AG04450 (cell line): Measurements from ENCODE around the gene MYH10. TPM values are rescaled to one million over a fixed set of nuclear protein-coding genes. Genes with fewer than 3 reads are reported as not detected.

Experiments used
- CTCF ChIA-PET: fragments of 300-600, 350-600 bp; formaldehyde crosslinking; extraction: SDS; loops from one replicate; lab custom pipeline; 2022; ENCODE audit warnings: antibody characterized with exemption, inconsistent platforms; lab: Charles Lee
- POLR2A ChIA-PET: fragments of 350-600 bp; formaldehyde crosslinking; extraction: SDS; loops from one replicate; lab custom pipeline; 2021; ENCODE audit warnings: antibody characterized with exemption, inconsistent platforms; lab: Yijun Ruan, JAX
- DNase-seq: peaks from one replicate; pipeline ENCODE4 v3.0.0-alpha.2; 2011; ENCODE audit warnings: low read depth, low spot score
- H3K27ac ChIP-seq: one replicate; pipeline ENCODE4 v1.5.1; 2012; ENCODE audit warnings: low read depth, low read length, control low read depth
- H3K27me3 ChIP-seq: one replicate; pipeline ENCODE4 v1.6.0; 2012; ENCODE audit warnings: low read length; ENCODE audit not compliant: control insufficient read depth, insufficient read depth
- H3K4me3 ChIP-seq: 2 replicates; pipeline ENCODE4 v1.5.1; 2011; ENCODE audit warnings: mild to moderate bottlenecking, low read depth, low read length, control low read depth
- H3K9me3 ChIP-seq: 2 replicates; pipeline ENCODE4 v1.5.1; 2012; ENCODE audit warnings: low read length; ENCODE audit not compliant: control insufficient read depth, insufficient read depth
- CTCF ChIP-seq: IDR thresholded peaks from 2 replicates; pipeline ENCODE4 v1.5.1; 2011; ENCODE audit warnings: low read depth, low read length, control low read depth, inconsistent platforms
- polyA plus RNA-seq: library from polyadenylated mRNA; depleted of rRNA; stranded (reverse); fragments of >200 nt; gene quantifications from 2 replicates; pipeline ENCODE4 v1.2.3, GENCODE V29; 2011

The MYH10 gene
- polyA plus RNA-seq, 1 experiment = 103 TPM

- ChIA-PET CTCF (no interaction called here), POLR2A (no interaction called here)
- TF ChIP-seq CTCF = no peak
- no peaks in the 10 kb centered on the region for H3K27me3 ChIP-seq
- H3K27ac ChIP-seq = no peak overlapping the region
- DNase-seq = no peak
- no peaks in the 10 kb centered on the region for H3K9me3 ChIP-seq
- H3K4me3 ChIP-seq = no peak overlapping the region
Measured at GRCh38 chr17:8444494-8444893, 186.0 kb downstream of the MYH10 start.

DNA sequence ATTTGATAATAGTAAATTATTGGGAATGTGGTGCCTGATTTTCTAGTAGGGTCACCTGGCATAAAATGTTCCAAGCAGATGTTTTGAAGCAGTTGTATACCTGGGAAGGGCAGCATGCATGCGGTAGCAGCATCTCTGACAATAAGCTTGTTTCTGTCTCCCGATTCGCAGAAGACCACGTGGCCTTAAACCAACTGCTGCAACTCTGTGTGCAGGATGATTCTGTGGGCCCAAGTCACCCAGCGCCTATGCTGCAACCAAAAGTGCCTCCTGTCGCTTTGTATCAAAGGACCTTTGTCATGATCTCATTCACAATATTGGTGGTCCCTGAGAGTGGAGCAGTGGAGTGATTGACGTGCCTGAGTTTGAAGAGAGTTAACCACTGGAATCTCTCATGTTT lies 186.8 kb downstream of the MYH10 start:
- no peak for DNase-seq
- Histone ChIP-seq H3K27ac (no peak overlapping the region), H3K9me3 (no peaks in the 10 kb centered on the region), H3K27me3 (no peaks in the 10 kb centered on the region), H3K4me3 (no peak overlapping the region)
- no peak for TF ChIP-seq CTCF
- ChIA-PET POLR2A (no interaction called here), CTCF (no interaction called here)

DNA sequence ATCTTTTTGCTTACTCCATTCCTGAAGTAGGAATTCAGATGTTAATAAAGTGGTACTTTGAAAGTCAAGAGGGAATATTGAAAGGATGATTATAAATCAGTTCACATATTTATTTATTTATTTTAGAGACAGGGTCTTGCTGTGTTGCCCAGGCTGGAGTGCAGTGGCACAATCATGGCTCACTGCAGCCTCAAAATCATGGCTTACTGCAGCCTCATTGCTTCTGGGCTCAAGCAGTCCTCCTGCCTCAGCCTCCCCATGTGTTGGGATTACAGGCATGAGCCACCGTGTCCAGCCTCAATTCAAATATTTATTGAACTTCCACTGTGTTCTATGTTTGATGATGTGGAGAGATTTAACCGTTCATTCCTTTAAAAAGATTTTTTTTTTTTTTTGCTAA lies 188.2 kb downstream of the MYH10 start:
- CTCF ChIA-PET = no interaction called here
- Histone ChIP-seq H3K9me3 (no peaks in the 10 kb centered on the region), H3K4me3 (no peak overlapping the region), H3K27ac (no peak overlapping the region), H3K27me3 (no peaks in the 10 kb centered on the region)
- POLR2A ChIA-PET = no interaction called here
- no peak for DNase-seq
- no peak for TF ChIP-seq CTCF

GRCh38 chr17:8441690-8442089 lies 188.8 kb downstream of the MYH10 start:
- no peak for DNase-seq
- Histone ChIP-seq H3K27me3 (no peaks in the 10 kb centered on the region), H3K27ac (no peak overlapping the region), H3K4me3 (no peak overlapping the region), H3K9me3 (no peaks in the 10 kb centered on the region)
- TF ChIP-seq CTCF = no peak
- ChIA-PET CTCF (no interaction called here), POLR2A (no interaction called here)

- ChIA-PET POLR2A (no interaction called here), CTCF (interaction anchor here (1.1 kb wide), 1 partner anchor 306 kb away, joined by 3 read pairs; no protein-coding TSS in a partner anchor)
- Histone ChIP-seq H3K9me3 (no peaks in the 10 kb centered on the region; the same call in 1 of the 2 replicates), H3K27me3 (no peaks in the 10 kb centered on the region), H3K4me3 (no peak overlapping the region), H3K27ac (no peak overlapping the region)
- DNase-seq = no peak
- no peak for TF ChIP-seq CTCF
Measured at GRCh38 chr17:8439681-8440080, 190.8 kb downstream of the MYH10 start.
